Cardiac fibroblast (primary cell): Measurements from ENCODE around the gene CSRNP3.

ENCODE experiments used
- DNase-seq, 2 donors: peaks; one replicate each; pipeline versions ENCODE4 v3.0.0 to v3.0.0-alpha.2; 2010; ENCODE audit warnings: low read depth in 2 of 2
- H3K4me3 ChIP-seq, 2 donors: replicated peaks in 1 of 2; 1 replicate in 1 of 2; 2 replicates in 1 of 2; pipeline ENCODE4 v1.5.1; 2011; ENCODE audit warnings: low read depth in 2 of 2, low read length in 2 of 2, mild to moderate bottlenecking in 2 of 2, moderate library complexity in 1 of 2
- CTCF ChIP-seq: IDR thresholded peaks from one replicate; pipeline ENCODE4 v1.5.1; 2011; ENCODE audit warnings: low read depth, mild to moderate bottlenecking, low read length, inconsistent platforms

The CSRNP3 gene

GRCh38 chr2:165432234-165432966, 37.1 kb upstream of the CSRNP3 start:
- no peak for DNase-seq
- no peak overlapping the region for H3K4me3 ChIP-seq
- TF ChIP-seq CTCF, result no peak

- DNase-seq, result no peak
- H3K4me3 ChIP-seq, result no peak overlapping the region
- no peak for TF ChIP-seq CTCF
Measured at GRCh38 chr2:165434865-165435496, 34.5 kb upstream of the CSRNP3 start.

- H3K4me3 ChIP-seq, result no peak overlapping the region
- no peak for TF ChIP-seq CTCF
- no peak for DNase-seq
Measured at GRCh38 chr2:165435611-165436010, 33.9 kb upstream of the CSRNP3 start.

- no peak overlapping the region for H3K4me3 ChIP-seq
- no peak for DNase-seq
- TF ChIP-seq CTCF, result no peak
Measured at GRCh38 chr2:165436559-165436958, 32.9 kb upstream of the CSRNP3 start.

- peak; percentile 72 to 90 for DNase-seq
- TF ChIP-seq CTCF, result no peak
Measured at GRCh38 chr2:165440367-165440766, 29.1 kb upstream of the CSRNP3 start.

GRCh38 chr2:165443511-165443910, 26.0 kb upstream of the CSRNP3 start:
- no peak for TF ChIP-seq CTCF
- DNase-seq, result no peak
- no peak overlapping the region for H3K4me3 ChIP-seq

More at GRCh38 chr2:165440367-165440766, 29.1 kb upstream of the CSRNP3 start:
- H3K4me3 ChIP-seq, result no peak overlapping the region

GRCh38 chr2:165448406-165448805, 21.1 kb upstream of the CSRNP3 start:
- H3K4me3 ChIP-seq, result no peak overlapping the region
- DNase-seq, result no peak
- no peak for TF ChIP-seq CTCF
